Neural cell (in vitro differentiated cells): ENCODE data around the gene C16orf54. TPM values are rescaled to one million over a fixed set of nuclear protein-coding genes. Genes with fewer than 3 reads are reported as not detected.

ENCODE experiments used
- H2AFZ ChIP-seq: fragments of 200-600, 300-800 bp; sonication (generic), shearing (Covaris generic); 2 replicates; pipeline ENCODE4 v1.6.0; 2014; ENCODE audit warnings: low read depth, mild to moderate bottlenecking, antibody characterized with exemption, low read length, moderate library complexity
- H3F3A ChIP-seq: fragments of 200-600 bp; shearing (Covaris generic); 2 replicates; pipeline ENCODE4 v1.6.1; 2016; ENCODE audit warnings: mild to moderate bottlenecking, moderate library complexity, mixed read lengths, antibody characterized with exemption, low read length; ENCODE audit not compliant: insufficient read depth, poor library complexity, severe bottlenecking
- H3K27ac ChIP-seq: fragments of 200-600, 300-800 bp; sonication (generic), shearing (Covaris generic); 2 replicates; pipeline ENCODE4 v1.5.1; 2014; ENCODE audit warnings: mild to moderate bottlenecking, low read length, moderate library complexity
- H3K27me3 ChIP-seq: fragments of 300-800, 200-600 bp; sonication (generic), shearing (Covaris generic); 2 replicates; pipeline ENCODE4 v1.6.0; 2014; ENCODE audit warnings: mild to moderate bottlenecking, low read depth, low read length, moderate library complexity; ENCODE audit not compliant: insufficient read depth
- H3K36me3 ChIP-seq: fragments of 300-800, 200-600 bp; sonication (generic), shearing (Covaris generic); 2 replicates; pipeline ENCODE4 v1.5.1; 2014; ENCODE audit warnings: mild to moderate bottlenecking, antibody characterized with exemption, low read length, moderate library complexity; ENCODE audit not compliant: insufficient read depth
- H3K4me2 ChIP-seq: fragments of 300-800, 200-600 bp; sonication (generic), shearing (Covaris generic); 2 replicates; pipeline ENCODE4 v1.6.0; 2014; ENCODE audit warnings: mild to moderate bottlenecking, low read length
- H3K4me3 ChIP-seq: fragments of 300-800, 200-600 bp; sonication (generic), shearing (Covaris generic); 2 replicates; pipeline ENCODE4 v1.5.1; 2014; ENCODE audit warnings: mild to moderate bottlenecking, low read length, moderate library complexity
- H3K79me2 ChIP-seq: fragments of 200-600 bp; shearing (Covaris generic); replicated peaks from 2 replicates; pipeline ENCODE4 v1.6.0; 2014; ENCODE audit warnings: mild to moderate bottlenecking, low read length, moderate library complexity; ENCODE audit not compliant: insufficient read depth
- H3K9ac ChIP-seq: fragments of 300-800, 200-600 bp; sonication (generic), shearing (Covaris generic); 2 replicates; pipeline ENCODE4 v1.6.1; 2016; ENCODE audit warnings: mild to moderate bottlenecking, low read length, mixed read lengths
- H3K9me2 ChIP-seq: fragments of 200-600 bp; shearing (Covaris generic); 2 replicates; pipeline ENCODE4 v1.6.1; 2016; ENCODE audit warnings: mild to moderate bottlenecking, low read length, mixed read lengths; ENCODE audit not compliant: insufficient read depth
- H3K9me3 ChIP-seq: fragments of 200-600, 300-800 bp; sonication (generic), shearing (Covaris generic); 2 replicates; pipeline ENCODE4 v1.6.1; 2016; ENCODE audit warnings: mild to moderate bottlenecking, mixed run types, low read length, moderate library complexity, mixed read lengths
- H4K20me1 ChIP-seq: fragments of 200-600 bp; shearing (Covaris generic); 2 replicates; pipeline ENCODE4 v1.6.1; 2016; ENCODE audit warnings: mild to moderate bottlenecking, mixed run types; ENCODE audit not compliant: insufficient read depth
- CTCF ChIP-seq: fragments of 450-650 bp; IDR thresholded peaks from 2 replicates; pipeline ENCODE4 v1.5.1; 2014; ENCODE audit warnings: antibody characterized with exemption, mild to moderate bottlenecking, moderate library complexity; ENCODE audit not compliant: poor library complexity, severe bottlenecking
- EP300 ChIP-seq: fragments of 450-650 bp; conservative IDR thresholded peaks from 2 replicates; pipeline ENCODE4 v1.6.1; 2014; ENCODE audit warnings: antibody characterized with exemption, mild to moderate bottlenecking, moderate library complexity; ENCODE audit not compliant: poor library complexity, severe bottlenecking
- EZH2 ChIP-seq: fragments of 200-600, 300-800 bp; shearing (Covaris generic), sonication (generic); IDR thresholded peaks from 2 replicates; pipeline ENCODE4 v1.6.1; 2014; ENCODE audit warnings: antibody characterized with exemption, low read length, borderline replicate concordance, mild to moderate bottlenecking; ENCODE audit not compliant: insufficient read depth, poor library complexity, severe bottlenecking
- MXI1 ChIP-seq: fragments of 450-650 bp; conservative IDR thresholded peaks from 2 replicates; pipeline ENCODE4 v1.6.1; 2014; ENCODE audit warnings: antibody characterized with exemption, mild to moderate bottlenecking; ENCODE audit not compliant: poor library complexity, severe bottlenecking
- POLR2AphosphoS5 ChIP-seq: IDR thresholded peaks from 2 replicates; pipeline ENCODE4 v1.6.1; 2012
- RAD21 ChIP-seq: fragments of 450-650 bp; conservative IDR thresholded peaks from 2 replicates; pipeline ENCODE4 v1.6.1; 2014; ENCODE audit warnings: antibody characterized with exemption, mild to moderate bottlenecking, moderate library complexity
- REST ChIP-seq: IDR thresholded peaks from 2 replicates; pipeline ENCODE4 v1.6.1; 2012; ENCODE audit warnings: borderline replicate concordance
- SMC3 ChIP-seq: fragments of 450-650 bp; conservative IDR thresholded peaks from 2 replicates; pipeline ENCODE4 v1.6.1; 2014; ENCODE audit warnings: antibody characterized with exemption, mild to moderate bottlenecking, moderate library complexity; ENCODE audit not compliant: poor library complexity
- TAF1 ChIP-seq: IDR thresholded peaks from 2 replicates; pipeline ENCODE4 v1.6.1; 2012; ENCODE audit warnings: low read depth
- polyA plus RNA-seq: library from polyadenylated mRNA; depleted of rRNA; stranded (reverse); fragments of >200 nt; gene quantifications from 2 replicates; pipeline ENCODE4 v1.2.3, GENCODE V29; 2014

Gene C16orf54
- polyA plus RNA-seq, 1 donor from 2014 or later = not detected

GRCh38 chr16:29700253-29700987, 45.4 kb downstream of the C16orf54 start:
- H2AFZ ChIP-seq = no peak overlapping the region
- no peak overlapping the region for H3K27ac ChIP-seq
- no peak overlapping the region for H3K4me3 ChIP-seq
- TF ChIP-seq EP300 (no peak), TAF1 (no peak), SMC3 (peak; percentile 43), CTCF (peak; percentile 40), REST (no peak), EZH2 (no peak), RAD21 (peak; percentile 43), MXI1 (no peak), POLR2AphosphoS5 (no peak)
- no peaks in the 10 kb centered on the region for H3F3A ChIP-seq
- H3K27me3 ChIP-seq = no peaks in the 10 kb centered on the region
- no peak overlapping the region for H3K4me2 ChIP-seq
- no peaks in the 10 kb centered on the region for H3K79me2 ChIP-seq
- no peaks in the 10 kb centered on the region for H3K9me2 ChIP-seq
- H3K36me3 ChIP-seq = no peaks in the 10 kb centered on the region
- no peaks in the 10 kb centered on the region for H4K20me1 ChIP-seq
- no peak overlapping the region for H3K9ac ChIP-seq
- H3K9me3 ChIP-seq = no peaks in the 10 kb centered on the region

GRCh38 chr16:29699324-29700219, 46.2 kb downstream of the C16orf54 start:
- Histone ChIP-seq H2AFZ (no peak overlapping the region), H3K27me3 (no peaks in the 10 kb centered on the region), H3F3A (no peaks in the 10 kb centered on the region), H3K9ac (no peak overlapping the region), H3K9me2 (no peaks in the 10 kb centered on the region), H3K4me2 (no peak overlapping the region), H3K36me3 (no peaks in the 10 kb centered on the region), H3K79me2 (no peaks in the 10 kb centered on the region), H3K4me3 (no peak overlapping the region), H3K9me3 (no peaks in the 10 kb centered on the region), H4K20me1 (no peaks in the 10 kb centered on the region), H3K27ac (no peak overlapping the region)
- TF ChIP-seq POLR2AphosphoS5 (no peak), REST (no peak), CTCF (no peak), TAF1 (no peak), RAD21 (no peak), MXI1 (no peak), EP300 (no peak), SMC3 (no peak), EZH2 (no peak)
